Pons (tissue), 1 donor: Measurements from ENCODE around the gene OR4C15.

Source experiments
- DNase-seq: peaks from one replicate; pipeline ENCODE4 v3.0.0-alpha.2; 2016; ENCODE audit warnings: low spot score

Gene OR4C15

DNA sequence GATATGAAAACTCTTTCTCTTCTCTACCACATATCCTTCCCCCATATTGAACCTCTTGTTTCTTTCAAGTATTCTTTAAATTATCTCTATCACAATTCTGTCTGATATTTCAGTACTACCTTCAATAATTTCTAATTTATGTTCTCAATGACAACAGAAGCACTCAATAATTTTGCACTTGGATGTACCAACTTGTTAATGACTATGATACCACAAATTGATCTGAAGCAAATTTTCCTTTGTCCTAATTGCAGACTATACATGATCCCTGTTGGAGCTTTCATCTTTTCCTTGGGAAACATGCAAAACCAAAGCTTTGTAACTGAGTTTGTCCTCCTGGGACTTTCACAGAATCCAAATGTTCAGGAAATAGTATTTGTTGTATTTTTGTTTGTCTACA is at the start of gene OR4C15:
Gene OR4C15 (plus strand): TSS at position 301 of the 400 bp plus-strand sequence. CDS start 0 bp downstream, at position 301.
- DNase-seq: no peak

- DNase-seq: no peak
Observed at GRCh38 chr11:55571828-55572227, 17.6 kb downstream of the OR4C15 start, which contains the start of gene OR4C16. Gene OR4C16 (plus strand): TSS chr11:55572128. CDS start chr11:55572128, 0 bp downstream.

GRCh38 chr11:55572548-55572947 is 18.3 kb downstream of the OR4C15 start:
- DNase-seq: no peak
